C4-2B (cell line): ENCODE measurements around the gene OR52B4.
"Not testable (repeated sequence)": the region's sequence is repeated elsewhere in the genome, so short reads cannot be mapped to it uniquely, and the experiment has no call there.

Source experiments
- CTCF ChIP-seq: fragments of 450-650 bp; conservative IDR thresholded peaks from 2 replicates; pipeline ENCODE4 v1.5.1; 2017; ENCODE audit warnings: mild to moderate bottlenecking
- ZFX ChIP-seq: fragments of 450-650 bp; IDR thresholded peaks from 2 replicates; pipeline ENCODE4 v1.6.1; 2017

DNA sequence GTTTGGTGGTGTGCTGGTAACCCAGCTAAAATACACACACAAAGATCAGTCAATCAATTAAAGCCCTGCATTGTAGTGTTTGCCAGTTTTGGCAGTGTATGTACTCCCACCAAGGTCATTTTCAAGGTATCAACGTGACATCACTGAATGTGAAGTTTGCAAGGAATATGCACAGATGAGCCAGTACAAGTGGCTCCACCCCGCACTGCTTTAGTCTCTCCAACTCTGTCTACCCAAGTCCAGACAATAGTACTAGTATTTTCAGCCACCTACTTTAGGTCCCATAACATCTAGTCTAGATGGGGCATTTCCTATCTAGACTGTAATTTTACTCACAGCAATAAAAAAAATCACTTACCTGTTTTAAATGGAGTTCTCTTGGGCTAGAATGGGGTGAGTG is 22.8 kb downstream of the OR52B4 start:
- TF ChIP-seq CTCF, ZFX: not testable (repeated sequence)
